ENCODE results near the gene UAP1.
"Not testable (repeated sequence)": the region's sequence is repeated elsewhere in the genome, so short reads cannot be mapped to it uniquely, and the experiment has no call there.

Gene UAP1

GRCh38 chr1:162554258-162554657, 7.3 kb upstream of the UAP1 start:
- Mint-ChIP-seq H3K27ac (no peak overlapping the region), H3K4me1 (no peaks in the 10 kb centered on the region), H3K27me3 (no peaks in the 10 kb centered on the region), H3K36me3 (no peaks in the 10 kb centered on the region), H3K9me3 (no peaks in the 10 kb centered on the region), H3K4me3 (no peak overlapping the region)
- ATAC-seq: no peak

- H3K4me3 Mint-ChIP-seq: no peak overlapping the region
These were observed 4.0 kb upstream of the UAP1 start for GRCh38 chr1:162557536-162557935.

DNA sequence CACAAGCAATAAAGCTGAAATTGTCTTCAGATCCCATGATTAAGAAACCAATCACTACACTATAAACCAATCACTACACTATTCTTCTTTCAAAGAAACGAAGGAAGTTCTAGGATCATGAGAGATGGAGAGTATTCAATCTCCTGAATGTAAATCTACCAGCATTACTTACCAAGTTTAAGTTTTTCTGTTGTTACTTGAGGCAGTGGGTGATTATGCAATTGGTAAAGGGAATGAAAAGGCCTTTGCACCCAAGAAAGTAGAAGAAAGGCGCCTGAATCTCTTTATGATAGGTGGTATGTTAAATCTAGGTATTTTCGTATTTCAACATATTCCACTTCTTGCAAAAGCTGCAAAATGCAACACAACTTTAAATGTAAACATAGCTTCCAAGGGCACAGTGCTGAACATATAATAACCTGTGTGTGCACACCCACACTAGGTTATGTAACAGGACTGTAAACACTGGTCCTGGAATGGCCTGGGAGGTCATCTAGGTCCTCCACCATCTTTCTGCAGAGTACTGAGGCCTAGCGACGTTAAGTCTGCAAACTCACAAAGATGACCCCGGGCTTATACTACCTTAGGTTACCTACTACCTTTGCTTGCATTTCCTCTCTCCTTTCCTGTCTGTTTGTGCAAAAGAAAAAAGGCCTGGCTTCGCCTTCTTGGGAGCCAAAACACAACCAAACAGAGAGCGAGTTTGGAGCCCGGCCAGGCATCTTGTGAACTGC, 1.1 kb upstream of the UAP1 start:
- no peaks in the 10 kb centered on the region for H3K9me3 Mint-ChIP-seq
- no peaks in the 10 kb centered on the region for H3K27me3 Mint-ChIP-seq
- no peaks in the 10 kb centered on the region for H3K36me3 Mint-ChIP-seq
- H3K4me3 Mint-ChIP-seq: peak overlapping the region; percentile 93
- H3K4me1 Mint-ChIP-seq: peaks cover 34% of the 10 kb centered on the region
- H3K27ac Mint-ChIP-seq: peak overlapping the region; percentile 96
- ATAC-seq: no peak

More at GRCh38 chr1:162557536-162557935, 4.0 kb upstream of the UAP1 start:
- Mint-ChIP-seq H3K36me3 (no peaks in the 10 kb centered on the region), H3K27me3 (no peaks in the 10 kb centered on the region), H3K27ac (no peak overlapping the region), H3K9me3 (no peaks in the 10 kb centered on the region), H3K4me1 (peaks cover 14% of the 10 kb centered on the region)
- no peak for ATAC-seq

- Mint-ChIP-seq H3K4me1 (peaks cover 39% of the 10 kb centered on the region), H3K4me3 (peak overlapping the region; percentile 93), H3K9me3 (no peaks in the 10 kb centered on the region), H3K36me3 (no peaks in the 10 kb centered on the region), H3K27ac (peak overlapping the region; percentile 96), H3K27me3 (no peaks in the 10 kb centered on the region)
- ATAC-seq: peak; percentile 97
These were observed 396 bp upstream of the UAP1 start for GRCh38 chr1:162561037-162561615.

GRCh38 chr1:162562470-162562828, 927 bp downstream of the UAP1 start:
- Mint-ChIP-seq H3K4me3 (peak overlapping the region; percentile 93), H3K9me3 (no peaks in the 10 kb centered on the region)
- no peak for ATAC-seq

DNA sequence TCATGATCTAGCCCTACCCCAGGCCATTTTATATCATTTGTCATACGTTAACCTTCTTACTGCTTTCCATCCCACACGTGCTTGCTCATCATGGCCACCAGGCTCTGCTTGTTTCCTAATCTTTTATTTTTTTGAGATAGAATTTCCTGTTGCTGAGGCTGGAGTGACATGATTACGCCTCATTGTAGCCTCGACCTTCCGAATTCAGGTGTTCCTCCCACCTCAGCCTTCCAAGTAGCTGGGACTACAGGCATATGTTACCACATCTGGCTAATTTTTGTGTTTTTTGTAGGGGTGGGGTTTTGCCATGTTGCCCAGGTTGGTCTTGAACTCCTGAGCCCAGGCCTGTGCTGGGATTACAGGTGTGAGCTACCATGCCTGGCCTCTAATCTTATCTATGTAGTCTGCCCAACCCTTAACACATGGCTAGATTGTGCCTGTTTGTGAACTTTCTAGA, 3.3 kb downstream of the UAP1 start:
- Mint-ChIP-seq H3K4me1 (peaks cover 46% of the 10 kb centered on the region), H3K27ac (no peak overlapping the region), H3K4me3 (no peak overlapping the region), H3K9me3 (no peaks in the 10 kb centered on the region), H3K36me3 (peaks cover 32% of the 10 kb centered on the region), H3K27me3 (no peaks in the 10 kb centered on the region)
- no peak for ATAC-seq

More at GRCh38 chr1:162562470-162562828, 927 bp downstream of the UAP1 start:
- H3K36me3 Mint-ChIP-seq: peaks cover 13% of the 10 kb centered on the region
- H3K4me1 Mint-ChIP-seq: peaks cover 46% of the 10 kb centered on the region
- peak overlapping the region; percentile 96 for H3K27ac Mint-ChIP-seq
- H3K27me3 Mint-ChIP-seq: no peaks in the 10 kb centered on the region

DNA sequence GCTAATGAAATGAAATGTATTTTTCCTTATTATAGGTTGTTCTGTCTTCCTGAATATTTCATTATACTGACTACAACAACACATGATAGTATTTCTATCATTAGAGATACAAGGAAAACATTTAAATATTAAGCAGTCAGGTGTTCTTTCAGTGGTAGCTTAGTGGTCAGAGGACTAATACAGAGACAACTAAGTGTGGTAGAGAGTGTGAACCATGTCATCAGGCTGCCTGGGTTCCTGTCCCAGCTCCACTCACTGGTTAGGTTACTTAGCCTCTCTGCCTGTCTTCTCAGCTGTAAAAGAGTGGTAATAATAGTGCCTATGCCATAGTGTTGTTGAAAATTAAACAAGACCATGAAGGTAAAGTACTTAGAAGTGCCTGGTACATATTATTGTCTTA, 3.9 kb downstream of the UAP1 start:
- H3K27ac Mint-ChIP-seq: no peak overlapping the region
- ATAC-seq: no peak

DNA sequence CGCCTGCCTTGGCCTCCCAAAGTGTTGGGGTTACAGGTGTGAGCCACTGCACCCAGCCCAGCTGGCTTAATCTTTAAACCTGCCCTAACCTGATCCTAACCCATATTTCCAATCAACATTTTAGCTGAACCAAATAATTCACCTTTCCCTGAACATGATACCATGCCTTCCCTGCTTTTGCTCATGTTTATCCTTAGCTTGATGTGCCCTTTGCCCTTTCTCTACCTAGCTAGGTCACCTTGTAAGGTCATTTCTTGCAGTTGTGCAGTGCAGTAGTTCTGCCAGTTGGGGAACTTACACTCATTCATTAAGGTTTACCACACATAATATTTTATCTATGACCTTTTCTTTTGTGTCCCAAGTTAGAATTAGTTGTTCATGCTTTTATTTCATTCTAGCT, 5.3 kb downstream of the UAP1 start:
- peaks cover 40% of the 10 kb centered on the region for H3K36me3 Mint-ChIP-seq
- no peak overlapping the region for H3K27ac Mint-ChIP-seq
- H3K4me3 Mint-ChIP-seq: no peak overlapping the region
- peaks cover 51% of the 10 kb centered on the region for H3K4me1 Mint-ChIP-seq
- H3K27me3 Mint-ChIP-seq: no peaks in the 10 kb centered on the region
- no peaks in the 10 kb centered on the region for H3K9me3 Mint-ChIP-seq
- ATAC-seq: no peak

More for the DNA sequence above, 3.9 kb downstream of the UAP1 start:
- Mint-ChIP-seq H3K4me1 (peaks cover 49% of the 10 kb centered on the region), H3K9me3 (no peaks in the 10 kb centered on the region), H3K4me3 (no peak overlapping the region), H3K27me3 (no peaks in the 10 kb centered on the region), H3K36me3 (peaks cover 36% of the 10 kb centered on the region)

GRCh38 chr1:162568802-162569201, 7.3 kb downstream of the UAP1 start:
- Mint-ChIP-seq H3K27ac (no peak overlapping the region), H3K4me3 (no peak overlapping the region), H3K27me3 (no peaks in the 10 kb centered on the region), H3K4me1 (peaks cover 47% of the 10 kb centered on the region), H3K9me3 (no peaks in the 10 kb centered on the region), H3K36me3 (peaks cover 43% of the 10 kb centered on the region)
- ATAC-seq: no peak

DNA sequence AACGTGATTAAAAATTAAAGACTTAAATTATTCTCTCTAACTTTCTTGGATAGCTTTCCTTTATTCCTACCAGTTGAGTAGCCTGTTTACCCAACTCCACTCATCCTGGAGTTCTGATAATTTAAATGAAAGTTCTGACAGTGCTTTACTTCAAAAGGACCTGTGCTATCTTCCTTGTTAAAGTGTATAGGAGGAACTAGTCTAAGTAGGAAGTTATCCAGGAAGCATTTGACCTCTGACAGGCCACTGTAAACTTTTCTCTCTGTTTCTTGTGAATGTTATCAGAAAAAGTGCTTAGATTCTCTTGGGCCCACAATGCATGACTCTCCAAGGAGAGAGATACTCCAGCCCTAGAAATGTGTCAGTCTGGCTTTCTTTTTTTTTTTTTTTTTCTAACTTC, 9.2 kb downstream of the UAP1 start:
- Mint-ChIP-seq H3K36me3 (peaks cover 43% of the 10 kb centered on the region), H3K4me3 (no peak overlapping the region), H3K9me3 (no peaks in the 10 kb centered on the region), H3K27me3 (no peaks in the 10 kb centered on the region), H3K4me1 (peaks cover 31% of the 10 kb centered on the region), H3K27ac (no peak overlapping the region)
- no peak for ATAC-seq

- not testable (repeated sequence) for H3K27me3 Mint-ChIP-seq, H3K4me3 Mint-ChIP-seq, H3K9me3 Mint-ChIP-seq, ATAC-seq, H3K27ac Mint-ChIP-seq
- peaks cover 47% of the 10 kb centered on the region for H3K36me3 Mint-ChIP-seq
- H3K4me1 Mint-ChIP-seq: peaks cover 29% of the 10 kb centered on the region
These were observed 9.6 kb downstream of the UAP1 start for GRCh38 chr1:162571121-162571520.

- no peak overlapping the region for H3K27ac Mint-ChIP-seq
- H3K27me3 Mint-ChIP-seq: no peaks in the 10 kb centered on the region
- peaks cover 46% of the 10 kb centered on the region for H3K36me3 Mint-ChIP-seq
- no peak overlapping the region for H3K4me3 Mint-ChIP-seq
- no peaks in the 10 kb centered on the region for H3K9me3 Mint-ChIP-seq
- peaks cover 26% of the 10 kb centered on the region for H3K4me1 Mint-ChIP-seq
- no peak for ATAC-seq
These were observed 10.2 kb downstream of the UAP1 start for GRCh38 chr1:162571696-162572095.

- Mint-ChIP-seq H3K27me3 (no peaks in the 10 kb centered on the region), H3K9me3 (no peaks in the 10 kb centered on the region), H3K4me3 (no peak overlapping the region), H3K27ac (no peak overlapping the region), H3K36me3 (peaks cover 44% of the 10 kb centered on the region), H3K4me1 (peaks cover 22% of the 10 kb centered on the region)
- no peak for ATAC-seq
These were observed 11.6 kb downstream of the UAP1 start for GRCh38 chr1:162573136-162573535.

DNA sequence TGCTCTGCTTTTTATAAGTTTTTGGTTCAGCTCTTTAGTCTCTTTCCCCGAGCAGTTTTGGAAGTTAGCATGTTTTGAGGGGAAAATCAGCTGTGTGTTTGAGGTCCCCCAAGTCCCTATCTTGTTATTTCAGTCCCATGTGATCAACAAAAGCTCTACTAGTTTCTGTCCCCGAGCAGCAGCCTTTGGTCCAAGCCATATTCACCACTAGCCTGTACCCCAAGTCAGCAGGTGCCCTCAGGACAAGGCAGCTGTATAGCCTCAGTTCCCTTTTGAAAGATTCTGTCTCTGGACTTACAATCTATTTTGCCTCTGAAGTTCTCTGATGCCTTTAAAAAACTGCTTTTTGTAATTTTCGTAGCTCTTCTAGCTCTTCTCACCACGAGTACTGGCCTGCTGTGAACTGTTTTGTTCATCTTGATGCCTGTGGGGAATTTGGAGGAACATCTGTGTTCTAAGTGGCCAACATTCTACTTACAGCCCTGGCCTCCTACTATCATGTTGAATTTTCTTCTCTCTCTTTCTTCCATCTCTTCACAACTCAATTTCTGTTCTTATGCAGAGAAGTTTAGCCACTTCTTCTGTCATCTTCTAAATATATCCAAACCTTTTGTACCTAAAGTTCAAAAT, 16.7 kb downstream of the UAP1 start:
- Mint-ChIP-seq H3K27me3 (no peaks in the 10 kb centered on the region), H3K27ac (no peak overlapping the region), H3K4me1 (peaks cover 2% of the 10 kb centered on the region), H3K9me3 (no peaks in the 10 kb centered on the region), H3K4me3 (no peak overlapping the region), H3K36me3 (peaks cover 42% of the 10 kb centered on the region)
- no peak for ATAC-seq

DNA sequence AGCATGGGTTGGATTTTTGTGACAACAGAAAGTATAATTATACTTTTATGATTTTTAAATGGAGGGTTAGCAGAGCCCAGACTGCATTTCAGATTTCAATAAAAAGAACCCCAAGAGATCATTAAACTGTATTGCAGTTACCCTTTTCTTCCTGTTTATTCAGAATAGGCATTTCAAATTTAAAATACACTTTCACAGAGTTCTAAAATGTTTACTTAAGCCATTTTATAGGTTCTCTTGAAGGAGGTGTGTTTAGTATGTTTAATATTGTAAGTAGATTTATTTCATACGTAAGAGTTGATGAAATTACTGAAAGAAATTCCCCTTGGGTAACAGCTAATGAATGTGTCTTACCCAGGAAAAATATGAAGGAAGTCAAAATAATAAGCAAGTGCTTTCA, 17.4 kb downstream of the UAP1 start:
- peaks cover 42% of the 10 kb centered on the region for H3K36me3 Mint-ChIP-seq
- no peak overlapping the region for H3K4me3 Mint-ChIP-seq
- no peak for ATAC-seq
- no peak overlapping the region for H3K27ac Mint-ChIP-seq
- H3K27me3 Mint-ChIP-seq: no peaks in the 10 kb centered on the region
- H3K4me1 Mint-ChIP-seq: no peaks in the 10 kb centered on the region
- H3K9me3 Mint-ChIP-seq: no peaks in the 10 kb centered on the region

DNA sequence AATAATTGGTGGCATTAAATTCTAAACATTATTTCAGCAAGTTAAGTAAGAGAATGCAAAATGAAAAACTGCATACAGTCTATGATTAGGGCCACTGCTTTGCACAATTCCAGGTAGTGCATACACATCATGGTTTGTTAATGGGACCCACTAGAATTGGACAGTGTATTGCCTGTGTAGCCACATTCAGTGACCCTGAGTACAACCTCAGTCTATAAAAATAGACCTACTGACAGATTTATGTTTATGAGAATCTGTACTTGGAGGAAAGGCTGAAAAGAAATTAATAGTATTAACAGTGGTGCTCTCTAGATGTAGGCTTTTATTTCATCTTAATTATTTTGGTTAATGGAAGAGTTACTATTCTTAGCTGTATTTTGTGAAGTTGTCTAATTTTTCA, 18.8 kb downstream of the UAP1 start:
- no peak for ATAC-seq
- Mint-ChIP-seq H3K4me1 (no peaks in the 10 kb centered on the region), H3K9me3 (no peaks in the 10 kb centered on the region), H3K36me3 (peaks cover 42% of the 10 kb centered on the region), H3K27ac (no peak overlapping the region), H3K27me3 (no peaks in the 10 kb centered on the region), H3K4me3 (no peak overlapping the region)

Measured in stimulated activated memory B cell treated with anti-CD40 and anti-IgM and Interleukin-4, amounts not matched to agents 10 μg/mL and 1 μg/mL and 100 μg/mL, for 72 hours (primary cell).